ENCODE measurements around the gene SLC35D1. TPM values are rescaled to one million over a fixed set of nuclear protein-coding genes. Genes with fewer than 3 reads are reported as not detected.

Gene SLC35D1
- polyA plus RNA-seq, 1 of the 3 experiments (the other 2 are of a cell fraction): 4.8 TPM

DNA sequence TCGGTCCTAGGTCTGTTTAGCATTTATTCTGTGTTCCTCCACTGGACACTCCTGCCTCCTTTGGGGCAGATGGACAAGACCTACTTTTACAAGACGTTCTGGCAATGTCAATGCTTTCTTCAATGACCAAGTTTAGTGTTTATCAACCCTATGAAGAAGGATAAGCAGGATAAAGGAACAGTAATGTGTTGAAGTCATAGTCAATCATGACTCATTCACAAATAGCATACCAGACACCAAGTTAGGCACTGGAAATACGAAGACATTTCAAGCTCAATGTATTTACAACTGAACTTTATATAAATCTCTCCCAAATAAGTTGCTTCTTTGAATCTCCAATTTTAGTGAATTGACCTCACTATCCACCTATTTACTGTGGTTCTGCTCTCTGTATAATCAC, 4.8 kb upstream of the SLC35D1 start:
- no peak overlapping the region for H3K4me2 ChIP-seq
- no peaks in the 10 kb centered on the region for H3K9me2 ChIP-seq
- no peak overlapping the region for H3K4me3 ChIP-seq (ENCODE audit: low read depth in 2 of 2, low read length in 1 of 2)
- H3K27me3 ChIP-seq (ENCODE audit: insufficient read depth): no peaks in the 10 kb centered on the region
- no peak overlapping the region for H2AFZ ChIP-seq (ENCODE audit: low read depth)
- no peaks in the 10 kb centered on the region for H4K20me1 ChIP-seq (ENCODE audit: insufficient read depth)
- 0 out of 4 replicates have a peak, but pooled peaks cover 0 to 5% of the 10 kb centered on the region in 2 experiments for H3K4me1 ChIP-seq (ENCODE audit: control insufficient read depth in 1 of 2, insufficient read depth in 2 of 2, low read depth in 1 of 2, low read length in 1 of 2)
- H3K79me2 ChIP-seq (ENCODE audit: insufficient read depth): no peaks in the 10 kb centered on the region
- no peak for DNase-seq
- ChIA-PET CTCF (interaction anchor here (0.7 kb wide), 1 partner anchor 31 kb away, joined by 3 read pairs; no protein-coding TSS in a partner anchor), POLR2A (no interaction called here)
- peaks cover 7% of the 10 kb centered on the region for H3F3A ChIP-seq (replicated peaks; ENCODE audit: insufficient read depth)
- TF ChIP-seq FOXM1 (IDR thresholded peaks at IDR 0.05; ENCODE audit: low read depth) (no peak), GABPA (IDR thresholded peaks at IDR 0.05; ENCODE audit: low read depth) (no peak), MXI1 (IDR thresholded peaks at IDR 0.05; ENCODE audit: low read depth, low read length) (no peak), RAD21 (IDR thresholded peaks at IDR 0.05; ENCODE audit: low read length) (no peak), CHD2 (IDR thresholded peaks at IDR 0.05; ENCODE audit: low read length, partially characterized antibody) (no peak), GATA2 (CRISPR knock-in tag; IDR thresholded peaks at IDR 0.05) (no peak), RFX5 (IDR thresholded peaks at IDR 0.05; ENCODE audit: low read length) (no peak), EZH2phosphoT487 (IDR thresholded peaks at IDR 0.05; ENCODE audit: borderline replicate concordance, low read depth) (no peak), NFIC (IDR thresholded peaks at IDR 0.05; ENCODE audit: borderline replicate concordance) (no peak)
- TF ChIP-seq, protein P1, sequence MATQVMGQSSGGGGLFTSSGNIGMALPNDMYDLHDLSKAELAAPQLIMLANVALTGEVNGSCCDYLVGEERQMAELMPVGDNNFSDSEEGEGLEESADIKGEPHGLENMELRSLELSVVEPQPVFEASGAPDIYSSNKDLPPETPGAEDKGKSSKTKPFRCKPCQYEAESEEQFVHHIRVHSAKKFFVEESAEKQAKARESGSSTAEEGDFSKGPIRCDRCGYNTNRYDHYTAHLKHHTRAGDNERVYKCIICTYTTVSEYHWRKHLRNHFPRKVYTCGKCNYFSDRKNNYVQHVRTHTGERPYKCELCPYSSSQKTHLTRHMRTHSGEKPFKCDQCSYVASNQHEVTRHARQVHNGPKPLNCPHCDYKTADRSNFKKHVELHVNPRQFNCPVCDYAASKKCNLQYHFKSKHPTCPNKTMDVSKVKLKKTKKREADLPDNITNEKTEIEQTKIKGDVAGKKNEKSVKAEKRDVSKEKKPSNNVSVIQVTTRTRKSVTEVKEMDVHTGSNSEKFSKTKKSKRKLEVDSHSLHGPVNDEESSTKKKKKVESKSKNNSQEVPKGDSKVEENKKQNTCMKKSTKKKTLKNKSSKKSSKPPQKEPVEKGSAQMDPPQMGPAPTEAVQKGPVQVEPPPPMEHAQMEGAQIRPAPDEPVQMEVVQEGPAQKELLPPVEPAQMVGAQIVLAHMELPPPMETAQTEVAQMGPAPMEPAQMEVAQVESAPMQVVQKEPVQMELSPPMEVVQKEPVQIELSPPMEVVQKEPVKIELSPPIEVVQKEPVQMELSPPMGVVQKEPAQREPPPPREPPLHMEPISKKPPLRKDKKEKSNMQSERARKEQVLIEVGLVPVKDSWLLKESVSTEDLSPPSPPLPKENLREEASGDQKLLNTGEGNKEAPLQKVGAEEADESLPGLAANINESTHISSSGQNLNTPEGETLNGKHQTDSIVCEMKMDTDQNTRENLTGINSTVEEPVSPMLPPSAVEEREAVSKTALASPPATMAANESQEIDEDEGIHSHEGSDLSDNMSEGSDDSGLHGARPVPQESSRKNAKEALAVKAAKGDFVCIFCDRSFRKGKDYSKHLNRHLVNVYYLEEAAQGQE (IDR thresholded peaks at IDR 0.05; ENCODE audit: low read depth, low read length): no peak
- TF ChIP-seq, protein P2, sequence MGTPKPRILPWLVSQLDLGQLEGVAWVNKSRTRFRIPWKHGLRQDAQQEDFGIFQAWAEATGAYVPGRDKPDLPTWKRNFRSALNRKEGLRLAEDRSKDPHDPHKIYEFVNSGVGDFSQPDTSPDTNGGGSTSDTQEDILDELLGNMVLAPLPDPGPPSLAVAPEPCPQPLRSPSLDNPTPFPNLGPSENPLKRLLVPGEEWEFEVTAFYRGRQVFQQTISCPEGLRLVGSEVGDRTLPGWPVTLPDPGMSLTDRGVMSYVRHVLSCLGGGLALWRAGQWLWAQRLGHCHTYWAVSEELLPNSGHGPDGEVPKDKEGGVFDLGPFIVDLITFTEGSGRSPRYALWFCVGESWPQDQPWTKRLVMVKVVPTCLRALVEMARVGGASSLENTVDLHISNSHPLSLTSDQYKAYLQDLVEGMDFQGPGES (IDR thresholded peaks at IDR 0.05; ENCODE audit: low read depth, low read length): no peak
- TF ChIP-seq, protein P3, sequence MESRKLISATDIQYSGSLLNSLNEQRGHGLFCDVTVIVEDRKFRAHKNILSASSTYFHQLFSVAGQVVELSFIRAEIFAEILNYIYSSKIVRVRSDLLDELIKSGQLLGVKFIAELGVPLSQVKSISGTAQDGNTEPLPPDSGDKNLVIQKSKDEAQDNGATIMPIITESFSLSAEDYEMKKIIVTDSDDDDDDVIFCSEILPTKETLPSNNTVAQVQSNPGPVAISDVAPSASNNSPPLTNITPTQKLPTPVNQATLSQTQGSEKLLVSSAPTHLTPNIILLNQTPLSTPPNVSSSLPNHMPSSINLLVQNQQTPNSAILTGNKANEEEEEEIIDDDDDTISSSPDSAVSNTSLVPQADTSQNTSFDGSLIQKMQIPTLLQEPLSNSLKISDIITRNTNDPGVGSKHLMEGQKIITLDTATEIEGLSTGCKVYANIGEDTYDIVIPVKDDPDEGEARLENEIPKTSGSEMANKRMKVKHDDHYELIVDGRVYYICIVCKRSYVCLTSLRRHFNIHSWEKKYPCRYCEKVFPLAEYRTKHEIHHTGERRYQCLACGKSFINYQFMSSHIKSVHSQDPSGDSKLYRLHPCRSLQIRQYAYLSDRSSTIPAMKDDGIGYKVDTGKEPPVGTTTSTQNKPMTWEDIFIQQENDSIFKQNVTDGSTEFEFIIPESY (IDR thresholded peaks at IDR 0.05; ENCODE audit: borderline replicate concordance, low read depth): no peak
- TF ChIP-seq, protein P4, sequence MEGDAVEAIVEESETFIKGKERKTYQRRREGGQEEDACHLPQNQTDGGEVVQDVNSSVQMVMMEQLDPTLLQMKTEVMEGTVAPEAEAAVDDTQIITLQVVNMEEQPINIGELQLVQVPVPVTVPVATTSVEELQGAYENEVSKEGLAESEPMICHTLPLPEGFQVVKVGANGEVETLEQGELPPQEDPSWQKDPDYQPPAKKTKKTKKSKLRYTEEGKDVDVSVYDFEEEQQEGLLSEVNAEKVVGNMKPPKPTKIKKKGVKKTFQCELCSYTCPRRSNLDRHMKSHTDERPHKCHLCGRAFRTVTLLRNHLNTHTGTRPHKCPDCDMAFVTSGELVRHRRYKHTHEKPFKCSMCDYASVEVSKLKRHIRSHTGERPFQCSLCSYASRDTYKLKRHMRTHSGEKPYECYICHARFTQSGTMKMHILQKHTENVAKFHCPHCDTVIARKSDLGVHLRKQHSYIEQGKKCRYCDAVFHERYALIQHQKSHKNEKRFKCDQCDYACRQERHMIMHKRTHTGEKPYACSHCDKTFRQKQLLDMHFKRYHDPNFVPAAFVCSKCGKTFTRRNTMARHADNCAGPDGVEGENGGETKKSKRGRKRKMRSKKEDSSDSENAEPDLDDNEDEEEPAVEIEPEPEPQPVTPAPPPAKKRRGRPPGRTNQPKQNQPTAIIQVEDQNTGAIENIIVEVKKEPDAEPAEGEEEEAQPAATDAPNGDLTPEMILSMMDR (IDR thresholded peaks at IDR 0.05): no peak
- H3K9me3 ChIP-seq: no peaks in the 10 kb centered on the region
- WGBS (ENCODE audit: low lambda C conversion rate): 51% methylated on average over 3 of the region's 3 CpGs
- no peaks in the 10 kb centered on the region for H3K36me3 ChIP-seq (replicated peaks in 1 of 2; ENCODE audit: control insufficient read depth in 1 of 2, insufficient read depth in 2 of 2, low read length in 1 of 2)
- no peak overlapping the region for H3K27ac ChIP-seq (ENCODE audit: low read depth in 2 of 2, low read length in 1 of 2)
- H3K9ac ChIP-seq: no peak overlapping the region
